ENCODE results near the gene FOXO6. TPM values are rescaled to one million over a fixed set of nuclear protein-coding genes. Genes with fewer than 3 reads are reported as not detected.

Gene FOXO6
- total RNA-seq, 2 experiments from 2014 or later = 0.20 TPM; not detected in 1

GRCh38 chr1:41391834-41392527 lies 30.7 kb downstream of the FOXO6 start:
- Mint-ChIP-seq H3K4me1 (peaks cover 3% of the 10 kb centered on the region), H3K36me3 (ENCODE audit: low read depth) (no peaks in the 10 kb centered on the region), H3K4me3 (no peak overlapping the region), H3K9me3 (no peaks in the 10 kb centered on the region), H3K27me3 (peaks cover 30% of the 10 kb centered on the region), H3K27ac (no peak overlapping the region)
- CTCF ChIA-PET = no interaction called here
- no peak for DNase-seq
- POLR2A ChIA-PET = no interaction called here

- ChIA-PET POLR2A (no interaction called here), CTCF (no interaction called here)
- Mint-ChIP-seq H3K36me3 (ENCODE audit: low read depth) (no peaks in the 10 kb centered on the region), H3K9me3 (no peaks in the 10 kb centered on the region), H3K4me3 (no peak overlapping the region), H3K27ac (no peak overlapping the region), H3K27me3 (peaks cover 26% of the 10 kb centered on the region), H3K4me1 (peaks cover 3% of the 10 kb centered on the region)
- no peak for DNase-seq
Measured at GRCh38 chr1:41392528-41392924, 31.3 kb downstream of the FOXO6 start.

GRCh38 chr1:41393716-41394368 lies 32.6 kb downstream of the FOXO6 start:
- H3K4me1 Mint-ChIP-seq = peaks cover 3% of the 10 kb centered on the region
- CTCF ChIA-PET = no interaction called here
- H3K27ac Mint-ChIP-seq = no peak overlapping the region
- POLR2A ChIA-PET = no interaction called here
- no peaks in the 10 kb centered on the region for H3K36me3 Mint-ChIP-seq (ENCODE audit: low read depth)
- no peaks in the 10 kb centered on the region for H3K9me3 Mint-ChIP-seq
- no peak for DNase-seq
- H3K27me3 Mint-ChIP-seq = peaks cover 22% of the 10 kb centered on the region
- no peak overlapping the region for H3K4me3 Mint-ChIP-seq

- CTCF ChIA-PET = no interaction called here
- POLR2A ChIA-PET = no interaction called here
- no peaks in the 10 kb centered on the region for H3K9me3 Mint-ChIP-seq
- H3K4me1 Mint-ChIP-seq = peaks cover 3% of the 10 kb centered on the region
- H3K27me3 Mint-ChIP-seq = peaks cover 22% of the 10 kb centered on the region
- no peaks in the 10 kb centered on the region for H3K36me3 Mint-ChIP-seq (ENCODE audit: low read depth)
- DNase-seq = no peak
- H3K4me3 Mint-ChIP-seq = no peak overlapping the region
- H3K27ac Mint-ChIP-seq = no peak overlapping the region
Measured at GRCh38 chr1:41394369-41394744, 33.1 kb downstream of the FOXO6 start.

- H3K4me3 Mint-ChIP-seq = no peak overlapping the region
- H3K9me3 Mint-ChIP-seq = peaks cover 3% of the 10 kb centered on the region
- POLR2A ChIA-PET = no interaction called here
- no peaks in the 10 kb centered on the region for H3K36me3 Mint-ChIP-seq (ENCODE audit: low read depth)
- DNase-seq = no peak
- peaks cover 3% of the 10 kb centered on the region for H3K4me1 Mint-ChIP-seq
- H3K27me3 Mint-ChIP-seq = peaks cover 24% of the 10 kb centered on the region
- no peak overlapping the region for H3K27ac Mint-ChIP-seq
- CTCF ChIA-PET = interaction anchor here (0.7 kb wide), 1 partner anchor 23 kb away, joined by 3 read pairs; no protein-coding TSS in a partner anchor
Measured at GRCh38 chr1:41394959-41395956, 34.0 kb downstream of the FOXO6 start.

GRCh38 chr1:41396084-41396483 lies 34.9 kb downstream of the FOXO6 start:
- CTCF ChIA-PET = no interaction called here
- Mint-ChIP-seq H3K4me1 (peaks cover 3% of the 10 kb centered on the region), H3K9me3 (peaks cover 5% of the 10 kb centered on the region), H3K27ac (no peak overlapping the region), H3K27me3 (peaks cover 28% of the 10 kb centered on the region), H3K4me3 (no peak overlapping the region), H3K36me3 (ENCODE audit: low read depth) (no peaks in the 10 kb centered on the region)
- DNase-seq = no peak
- POLR2A ChIA-PET = no interaction called here

GRCh38 chr1:41397020-41397419 lies 35.8 kb downstream of the FOXO6 start:
- ChIA-PET POLR2A (no interaction called here), CTCF (interaction anchor here (0.7 kb wide), 1 partner anchor 18 kb away, joined by 3 read pairs; no protein-coding TSS in a partner anchor)
- no peak for DNase-seq
- Mint-ChIP-seq H3K27ac (no peak overlapping the region), H3K27me3 (peaks cover 34% of the 10 kb centered on the region), H3K4me3 (no peak overlapping the region), H3K9me3 (peaks cover 5% of the 10 kb centered on the region), H3K4me1 (peaks cover 3% of the 10 kb centered on the region), H3K36me3 (ENCODE audit: low read depth) (no peaks in the 10 kb centered on the region)

GRCh38 chr1:41397753-41398330 lies 36.6 kb downstream of the FOXO6 start:
- Mint-ChIP-seq H3K27me3 (peaks cover 36% of the 10 kb centered on the region), H3K36me3 (ENCODE audit: low read depth) (no peaks in the 10 kb centered on the region), H3K4me1 (peaks cover 3% of the 10 kb centered on the region), H3K4me3 (no peak overlapping the region), H3K9me3 (peaks cover 5% of the 10 kb centered on the region), H3K27ac (no peak overlapping the region)
- ChIA-PET CTCF (no interaction called here), POLR2A (no interaction called here)
- DNase-seq = no peak

- Mint-ChIP-seq H3K4me3 (no peak overlapping the region), H3K9me3 (peaks cover 5% of the 10 kb centered on the region), H3K27me3 (peaks cover 45% of the 10 kb centered on the region), H3K36me3 (ENCODE audit: low read depth) (no peaks in the 10 kb centered on the region), H3K4me1 (peaks cover 3% of the 10 kb centered on the region), H3K27ac (no peak overlapping the region)
- POLR2A ChIA-PET = no interaction called here
- CTCF ChIA-PET = no interaction called here
- DNase-seq = no peak
Measured at GRCh38 chr1:41399145-41399795, 38.0 kb downstream of the FOXO6 start.

- H3K4me3 Mint-ChIP-seq = no peak overlapping the region
- peaks cover 45% of the 10 kb centered on the region for H3K27me3 Mint-ChIP-seq
- DNase-seq = no peak
- POLR2A ChIA-PET = no interaction called here
- no peak overlapping the region for H3K27ac Mint-ChIP-seq
- peaks cover 5% of the 10 kb centered on the region for H3K9me3 Mint-ChIP-seq
- CTCF ChIA-PET = no interaction called here
- no peaks in the 10 kb centered on the region for H3K36me3 Mint-ChIP-seq (ENCODE audit: low read depth)
- peaks cover 3% of the 10 kb centered on the region for H3K4me1 Mint-ChIP-seq
Measured at GRCh38 chr1:41400225-41400624, 39.0 kb downstream of the FOXO6 start.

- no peak overlapping the region for H3K4me3 Mint-ChIP-seq
- H3K9me3 Mint-ChIP-seq = peaks cover 5% of the 10 kb centered on the region
- H3K4me1 Mint-ChIP-seq = no peaks in the 10 kb centered on the region
- no peaks in the 10 kb centered on the region for H3K36me3 Mint-ChIP-seq (ENCODE audit: low read depth)
- POLR2A ChIA-PET = no interaction called here
- no peak for DNase-seq
- H3K27ac Mint-ChIP-seq = no peak overlapping the region
- CTCF ChIA-PET = no interaction called here
- peaks cover 31% of the 10 kb centered on the region for H3K27me3 Mint-ChIP-seq
Measured at GRCh38 chr1:41401899-41402298, 40.7 kb downstream of the FOXO6 start.

GRCh38 chr1:41404308-41404761 lies 43.1 kb downstream of the FOXO6 start:
- Mint-ChIP-seq H3K36me3 (ENCODE audit: low read depth) (no peaks in the 10 kb centered on the region), H3K9me3 (peaks cover 5% of the 10 kb centered on the region), H3K4me3 (no peak overlapping the region), H3K27me3 (peaks cover 40% of the 10 kb centered on the region), H3K4me1 (no peaks in the 10 kb centered on the region), H3K27ac (no peak overlapping the region)
- CTCF ChIA-PET = interaction anchor here (0.8 kb wide), 1 partner anchor 90 kb away, joined by 3 read pairs; no protein-coding TSS in a partner anchor
- peak; percentile 21 for DNase-seq
- POLR2A ChIA-PET = interaction anchor here (0.8 kb wide), 1 partner anchor 22 kb away, joined by 3 read pairs; no protein-coding TSS in a partner anchor
